T-helper 17 cell (primary cell): ENCODE results near the gene RNFT1. TPM values are rescaled to one million over a fixed set of nuclear protein-coding genes. Genes with fewer than 3 reads are reported as not detected.
"Not testable (repeated sequence)": the region's sequence is repeated elsewhere in the genome, so short reads cannot be mapped to it uniquely, and the experiment has no call there.

Experiments used
- ATAC-seq: fragments of 150-1000 bp; cut with Tn5 transposase; 2 replicates; pipeline ENCODE4 v1.10.0; 2021; ENCODE audit warnings: mild to moderate bottlenecking, moderate library complexity
- DNase-seq, 3 donors: peaks; one replicate each; pipeline versions ENCODE4 v3.0.0 to v3.0.0-alpha.2; 2020 to 2021
- H3K9me3 ChIP-seq: one replicate; pipeline ENCODE4 v1.7.0; 2013; ENCODE audit warnings: low read length, mild to moderate bottlenecking; ENCODE audit not compliant: control insufficient read depth, poor library complexity, severe bottlenecking
- H3K27ac Mint-ChIP-seq: one replicate; pipeline ENCODE4 v1.8.0; 2022; ENCODE audit warnings: mild to moderate bottlenecking, moderate library complexity, mixed read lengths
- H3K27me3 Mint-ChIP-seq: one replicate; pipeline ENCODE4 v1.8.0; 2022; ENCODE audit warnings: mixed read lengths
- H3K36me3 Mint-ChIP-seq: one replicate; pipeline ENCODE4 v1.8.0; 2022; ENCODE audit warnings: low read depth, mixed read lengths
- H3K4me1 Mint-ChIP-seq: one replicate; pipeline ENCODE4 v1.8.0; 2022; ENCODE audit warnings: mild to moderate bottlenecking, mixed read lengths
- H3K4me3 Mint-ChIP-seq: one replicate; pipeline ENCODE4 v1.8.0; 2022; ENCODE audit warnings: mild to moderate bottlenecking, moderate library complexity, mixed read lengths
- total RNA-seq, 4 donors: library from RNA in 2 of 4; stranded (reverse) in 2 of 4; gene quantifications; one replicate each; pipeline ENCODE4 v1.2.3 and lab custom pipeline; 2022 to 2026

Gene RNFT1
- total RNA-seq (10 to 100 TPM; 21.9 to 27.5 TPM), total RNA-seq (lab: John Stamatoyannopoulos, UW) (9.8 to 12.5 reads per million in 2 donors)

GRCh38 chr17:59964482-59965328 is at the start of gene RNFT1:
Gene RNFT1, minus strand, starts transcription at chr17:59964740. Its CDS starts 77 bp downstream, at chr17:59964663.
- ATAC-seq (peak; percentile 92), DNase-seq (peak; percentile 83 to 91 (median 88))
- H3K9me3 ChIP-seq = no peaks in the 10 kb centered on the region
- Mint-ChIP-seq H3K4me3 (peak within 1 kb of the TSS; percentile 92), H3K36me3 (no peaks in the 10 kb centered on the region), H3K4me1 (peaks cover 8% of the 10 kb centered on the region), H3K27me3 (no peaks in the 10 kb centered on the region), H3K27ac (peak within 1 kb of the TSS; percentile 98)

DNA sequence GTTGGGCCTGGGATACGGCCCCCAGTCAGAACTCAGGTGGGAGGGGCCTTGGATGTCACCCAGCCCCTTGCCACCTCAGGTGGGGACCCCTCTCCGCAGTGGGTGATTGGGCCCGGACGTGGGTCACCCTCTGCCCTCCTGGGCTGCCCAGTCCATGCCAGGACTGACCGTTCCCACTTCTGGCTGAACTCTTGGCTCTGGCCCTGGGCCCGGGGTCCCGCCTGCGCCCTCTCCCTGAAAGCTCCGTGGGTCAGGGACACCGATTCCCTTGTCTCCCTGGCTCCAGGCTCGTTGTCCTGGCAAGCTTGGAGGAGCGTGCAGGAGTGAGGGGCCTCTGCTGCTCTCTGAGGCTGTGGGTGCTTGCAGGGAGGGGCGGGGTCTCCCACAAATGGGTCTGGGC is 44.8 kb upstream of the RNFT1 start:
- DNase-seq, H3K27me3 Mint-ChIP-seq, H3K27ac Mint-ChIP-seq, H3K4me1 Mint-ChIP-seq, ATAC-seq, H3K9me3 ChIP-seq, H3K36me3 Mint-ChIP-seq, H3K4me3 Mint-ChIP-seq: not testable (repeated sequence)

GRCh38 chr17:60008377-60008776 is 43.8 kb upstream of the RNFT1 start:
- not testable (repeated sequence) for DNase-seq, H3K4me3 Mint-ChIP-seq, H3K27me3 Mint-ChIP-seq, H3K27ac Mint-ChIP-seq, H3K4me1 Mint-ChIP-seq, ATAC-seq, H3K9me3 ChIP-seq, H3K36me3 Mint-ChIP-seq

DNA sequence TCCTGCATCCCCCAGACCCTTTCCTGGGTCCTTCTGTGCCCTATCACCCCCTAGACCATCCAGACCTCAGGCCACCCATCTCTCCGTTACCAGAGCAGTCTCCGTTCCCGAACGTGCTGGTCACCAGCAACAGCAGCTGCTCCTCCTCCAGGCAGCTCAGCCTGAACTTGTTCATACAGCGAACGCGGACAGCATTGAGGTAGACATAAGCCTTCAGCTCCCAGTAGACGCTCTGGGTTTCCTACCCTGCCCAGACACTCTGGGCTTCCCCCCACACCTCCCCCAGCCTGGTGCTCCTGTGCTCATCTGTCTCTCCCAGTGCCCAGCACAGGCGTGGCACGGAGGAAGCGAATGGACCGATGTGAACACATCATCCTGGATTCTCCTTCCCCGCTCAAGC is 41.6 kb upstream of the RNFT1 start:
- no peaks in the 10 kb centered on the region for H3K4me1 Mint-ChIP-seq
- no peak for DNase-seq

GRCh38 chr17:60004561-60004960 is 40.0 kb upstream of the RNFT1 start:
- H3K4me3 Mint-ChIP-seq, ATAC-seq, H3K27ac Mint-ChIP-seq, H3K4me1 Mint-ChIP-seq, H3K27me3 Mint-ChIP-seq, DNase-seq, H3K36me3 Mint-ChIP-seq, H3K9me3 ChIP-seq: not testable (repeated sequence)

More for the DNA sequence above, 41.6 kb upstream of the RNFT1 start:
- no peak overlapping the region for H3K4me3 Mint-ChIP-seq
- no peaks in the 10 kb centered on the region for H3K27me3 Mint-ChIP-seq
- no peak overlapping the region for H3K27ac Mint-ChIP-seq
- H3K9me3 ChIP-seq = no peaks in the 10 kb centered on the region
- ATAC-seq = no peak
- H3K36me3 Mint-ChIP-seq = no peaks in the 10 kb centered on the region

DNA sequence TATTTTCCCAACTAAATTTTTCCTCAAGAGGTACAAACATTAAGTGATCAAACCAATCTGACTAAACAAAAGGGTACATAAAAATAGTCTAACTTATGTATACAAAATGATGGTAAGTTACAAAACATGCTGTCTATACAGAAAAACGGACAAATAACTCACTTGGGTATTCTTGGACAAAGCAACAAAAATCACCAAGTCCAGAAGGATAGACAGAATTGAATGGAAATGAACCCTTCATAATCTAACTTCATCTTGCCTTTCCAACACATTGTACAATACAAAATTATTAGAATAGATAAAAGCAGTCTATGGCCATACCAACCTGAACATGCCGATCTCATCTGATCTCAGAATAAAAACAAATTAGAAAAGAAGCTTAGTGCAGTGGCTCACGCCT is 37.9 kb upstream of the RNFT1 start:
- not testable (repeated sequence) for H3K9me3 ChIP-seq, H3K4me3 Mint-ChIP-seq, DNase-seq, H3K27ac Mint-ChIP-seq, H3K36me3 Mint-ChIP-seq, ATAC-seq, H3K4me1 Mint-ChIP-seq, H3K27me3 Mint-ChIP-seq

- H3K4me1 Mint-ChIP-seq, H3K36me3 Mint-ChIP-seq, H3K27me3 Mint-ChIP-seq, H3K4me3 Mint-ChIP-seq, H3K27ac Mint-ChIP-seq, ATAC-seq, H3K9me3 ChIP-seq, DNase-seq: not testable (repeated sequence)
Observed at GRCh38 chr17:59996608-59997007, 32.1 kb upstream of the RNFT1 start.

GRCh38 chr17:59975166-59975565 is 10.6 kb upstream of the RNFT1 start:
- H3K27me3 Mint-ChIP-seq, H3K4me3 Mint-ChIP-seq, H3K9me3 ChIP-seq, ATAC-seq, H3K27ac Mint-ChIP-seq, DNase-seq, H3K4me1 Mint-ChIP-seq, H3K36me3 Mint-ChIP-seq: not testable (repeated sequence)

DNA sequence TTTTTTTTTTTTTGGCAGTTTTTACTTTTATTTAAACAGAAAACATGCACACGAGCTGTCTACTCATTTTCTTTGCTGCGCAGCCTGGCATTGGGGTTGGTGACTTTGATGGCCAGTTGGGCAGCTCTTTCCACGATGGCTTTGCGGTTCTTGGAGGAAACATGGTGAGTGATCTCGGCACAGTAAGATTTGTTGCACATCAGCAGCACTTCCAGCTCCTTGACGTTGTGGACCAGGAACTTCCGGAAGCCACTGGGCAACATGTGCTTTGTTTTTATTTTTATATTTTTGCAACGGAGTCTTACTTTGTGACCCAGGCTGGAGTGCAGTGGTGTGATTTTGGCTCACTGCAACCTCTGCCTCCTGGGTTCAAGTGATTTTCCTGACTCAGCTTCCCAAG is 8.9 kb upstream of the RNFT1 start:
- H3K9me3 ChIP-seq, H3K27me3 Mint-ChIP-seq, H3K36me3 Mint-ChIP-seq, H3K4me1 Mint-ChIP-seq, H3K27ac Mint-ChIP-seq, H3K4me3 Mint-ChIP-seq, ATAC-seq, DNase-seq: not testable (repeated sequence)

GRCh38 chr17:59972778-59973177 is 8.2 kb upstream of the RNFT1 start:
- Mint-ChIP-seq H3K4me3 (no peak overlapping the region), H3K27ac (no peak overlapping the region), H3K36me3 (no peaks in the 10 kb centered on the region), H3K4me1 (no peaks in the 10 kb centered on the region), H3K27me3 (no peaks in the 10 kb centered on the region)
- DNase-seq (no peak), ATAC-seq (no peak)
- H3K9me3 ChIP-seq = no peaks in the 10 kb centered on the region

- H3K4me1 Mint-ChIP-seq, ATAC-seq, H3K27ac Mint-ChIP-seq, H3K27me3 Mint-ChIP-seq, H3K4me3 Mint-ChIP-seq, DNase-seq, H3K36me3 Mint-ChIP-seq, H3K9me3 ChIP-seq: not testable (repeated sequence)
Observed at GRCh38 chr17:59971771-59972170, 7.2 kb upstream of the RNFT1 start.

DNA sequence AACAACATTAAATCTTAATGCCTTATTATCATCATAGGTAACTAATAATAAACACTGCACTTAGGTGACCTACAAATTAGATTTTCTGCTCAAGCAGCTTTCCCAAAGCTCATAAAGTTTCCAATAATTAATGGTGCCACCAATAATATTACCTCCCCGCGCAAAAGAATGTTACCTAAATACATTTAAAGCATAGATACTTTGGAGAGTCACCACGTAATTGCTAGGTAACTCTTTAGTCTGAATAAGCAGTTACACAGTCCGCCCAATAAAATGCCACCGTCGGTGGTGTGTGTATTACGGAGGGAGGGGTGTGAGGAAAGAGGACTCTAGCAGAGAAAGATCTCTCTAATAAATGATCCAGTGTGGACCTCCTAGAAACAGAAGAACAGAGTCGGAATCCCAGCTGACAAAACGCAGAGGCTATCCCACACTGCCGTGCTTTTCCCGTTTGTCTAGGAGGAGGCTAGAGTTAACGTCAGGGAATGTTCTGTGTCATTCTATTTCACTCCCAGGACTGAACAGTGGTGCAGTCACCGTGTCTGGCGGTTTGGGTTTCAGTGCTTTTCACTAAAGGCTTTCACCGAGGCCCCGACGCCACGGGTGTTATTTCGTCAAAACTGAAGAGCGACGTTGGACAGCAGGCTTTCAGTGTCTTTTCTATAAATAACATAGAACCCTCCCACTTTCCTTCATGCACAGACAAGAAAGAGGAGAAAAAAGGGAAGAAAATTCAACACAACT is 630 bp downstream of the RNFT1 start:
- H3K27me3 Mint-ChIP-seq = no peaks in the 10 kb centered on the region
- peaks cover 3% of the 10 kb centered on the region for H3K36me3 Mint-ChIP-seq
- peaks cover 12% of the 10 kb centered on the region for H3K4me1 Mint-ChIP-seq
- ATAC-seq (peak; percentile 61), DNase-seq (peak in 2 of 3 donors; percentile 14)
- peak overlapping the region; percentile 98 for H3K27ac Mint-ChIP-seq
- peak overlapping the region; percentile 92 for H3K4me3 Mint-ChIP-seq
- H3K9me3 ChIP-seq = no peaks in the 10 kb centered on the region

- H3K36me3 Mint-ChIP-seq = peaks cover 6% of the 10 kb centered on the region
- peaks cover 16% of the 10 kb centered on the region for H3K4me1 Mint-ChIP-seq
- no peaks in the 10 kb centered on the region for H3K9me3 ChIP-seq
- peak overlapping the region; percentile 92 for H3K4me3 Mint-ChIP-seq
- DNase-seq (no peak), ATAC-seq (no peak)
- H3K27me3 Mint-ChIP-seq = no peaks in the 10 kb centered on the region
- peak overlapping the region; percentile 98 for H3K27ac Mint-ChIP-seq
Observed at GRCh38 chr17:59962739-59963318, 1.7 kb downstream of the RNFT1 start.
